Gastroesophageal sphincter (tissue), 3 donors: ENCODE data around the gene RGS21.

Experiments used
- CTCF ChIP-seq, 4 experiments: fragments of 200-600 bp in 2 of 4; fragments of 450-650 bp in 2 of 4; sonication (generic) in 1 of 4; IDR thresholded peaks; one replicate each; pipeline ENCODE4 v1.5.1; 2017 to 2019; ENCODE audit warnings: antibody characterized with exemption in 4 of 4, mild to moderate bottlenecking in 2 of 4, moderate library complexity in 2 of 4
- EP300 ChIP-seq: sonication (generic); formaldehyde crosslinking; IDR thresholded peaks from one replicate; pipeline ENCODE4 v1.6.1; 2017; ENCODE audit warnings: antibody characterized with exemption, mild to moderate bottlenecking
- POLR2A ChIP-seq, 2 donors: fragments of 450-650 bp; IDR thresholded peaks; one replicate each; pipeline ENCODE4 v1.6.1; 2017; ENCODE audit warnings: antibody characterized with exemption in 2 of 2, mild to moderate bottlenecking in 2 of 2, moderate library complexity in 1 of 2
- POLR2AphosphoS5 ChIP-seq: sonication (generic); formaldehyde crosslinking; IDR thresholded peaks from one replicate; pipeline ENCODE4 v1.6.1; 2017; ENCODE audit warnings: antibody characterized with exemption

- TF ChIP-seq POLR2A (IDR thresholded peaks at IDR 0.05): no peak
- no peak for TF ChIP-seq CTCF (IDR thresholded peaks at IDR 0.05)
- no peak for TF ChIP-seq POLR2AphosphoS5
- TF ChIP-seq EP300: no peak
These were observed 41.6 kb downstream of the RGS21 start for GRCh38 chr1:192358402-192358801.
